ENCODE measurements around the gene ECSCR.
"Not testable (repeated sequence)": the region's sequence is repeated elsewhere in the genome, so short reads cannot be mapped to it uniquely, and the experiment has no call there.

Gene ECSCR, protein sequence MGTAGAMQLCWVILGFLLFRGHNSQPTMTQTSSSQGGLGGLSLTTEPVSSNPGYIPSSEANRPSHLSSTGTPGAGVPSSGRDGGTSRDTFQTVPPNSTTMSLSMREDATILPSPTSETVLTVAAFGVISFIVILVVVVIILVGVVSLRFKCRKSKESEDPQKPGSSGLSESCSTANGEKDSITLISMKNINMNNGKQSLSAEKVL

DNA sequence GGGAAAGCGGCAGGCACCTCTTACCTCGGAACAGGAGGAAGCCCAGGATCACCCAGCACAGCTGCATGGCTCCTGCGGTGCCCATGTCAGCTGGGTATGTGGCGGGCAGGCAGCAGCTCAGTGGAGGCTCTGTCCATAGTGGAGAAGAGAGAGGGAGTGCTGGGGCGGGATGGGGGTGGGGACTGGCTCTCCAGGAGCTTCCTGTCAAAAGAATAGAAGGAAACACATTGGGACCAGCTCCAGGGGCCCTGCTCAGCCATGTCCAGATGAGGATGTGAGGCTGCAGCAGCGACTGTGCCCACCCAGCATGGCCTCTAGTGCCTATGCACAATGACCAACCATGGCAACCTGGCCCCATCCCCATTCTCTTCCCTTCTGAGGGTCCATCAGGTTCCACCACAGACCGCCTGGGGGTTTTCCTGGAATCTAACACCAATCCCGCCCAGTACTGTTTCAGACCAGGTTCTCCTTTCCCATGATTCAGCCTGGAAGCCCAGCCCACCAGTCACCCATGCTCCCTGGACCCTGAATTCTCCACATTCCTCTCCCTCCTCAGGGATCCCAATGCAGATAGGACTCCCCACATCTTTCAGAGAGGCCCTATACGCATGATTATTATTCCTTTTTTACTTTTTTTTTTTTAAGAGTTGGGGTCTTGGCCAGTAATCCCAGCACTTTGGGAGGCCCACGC is at the start of gene ECSCR:
Gene ECSCR (minus strand): TSS at position 158 of the 691 bp plus-strand sequence. CDS start 73 bp downstream, at position 85.
- no peak for DNase-seq (ENCODE audit: low read depth in 2 of 2)

DNA sequence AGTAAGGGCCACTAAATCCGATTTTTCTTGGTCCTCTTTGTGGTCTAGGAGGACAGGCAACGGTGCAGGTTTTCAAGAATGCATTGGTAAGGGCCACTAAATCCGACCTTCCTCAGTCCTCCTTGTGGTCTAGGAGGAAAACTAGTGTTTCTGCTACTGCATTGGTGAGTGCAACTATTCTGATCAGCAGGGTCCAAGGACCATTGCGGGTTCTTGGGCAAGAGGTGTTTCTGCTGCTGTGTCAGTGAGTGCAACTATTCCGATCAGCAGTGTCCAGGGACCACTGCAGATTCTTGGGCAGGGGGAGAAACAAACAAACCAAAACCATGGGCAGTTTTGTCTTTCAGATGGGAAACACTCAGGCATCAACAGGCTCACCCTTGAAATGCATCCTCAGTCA is 42.2 kb upstream of the ECSCR start:
- not testable (repeated sequence) for DNase-seq (ENCODE audit: low read depth in 2 of 2)

DNA sequence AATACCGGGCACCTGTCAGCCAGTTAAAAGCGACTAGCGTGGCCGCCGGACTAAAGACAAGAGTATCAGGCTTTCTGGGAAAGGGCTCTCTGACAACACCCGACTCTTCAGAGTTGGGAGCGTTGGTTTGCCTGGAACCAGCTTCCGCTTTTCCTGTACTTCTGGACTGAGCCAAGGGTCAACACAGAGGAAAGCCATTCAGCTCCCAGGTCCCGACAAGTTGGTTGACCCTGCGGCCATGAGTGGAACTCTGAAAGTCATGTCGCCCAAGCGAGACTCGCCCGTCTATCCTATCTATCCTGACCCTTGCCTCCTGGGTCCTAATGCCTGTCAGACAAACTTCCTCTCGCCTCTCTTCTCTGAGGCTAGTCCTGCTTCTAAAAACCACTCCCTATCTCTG is 41.3 kb upstream of the ECSCR start:
- not testable (repeated sequence) for DNase-seq (ENCODE audit: low read depth in 2 of 2)

DNA sequence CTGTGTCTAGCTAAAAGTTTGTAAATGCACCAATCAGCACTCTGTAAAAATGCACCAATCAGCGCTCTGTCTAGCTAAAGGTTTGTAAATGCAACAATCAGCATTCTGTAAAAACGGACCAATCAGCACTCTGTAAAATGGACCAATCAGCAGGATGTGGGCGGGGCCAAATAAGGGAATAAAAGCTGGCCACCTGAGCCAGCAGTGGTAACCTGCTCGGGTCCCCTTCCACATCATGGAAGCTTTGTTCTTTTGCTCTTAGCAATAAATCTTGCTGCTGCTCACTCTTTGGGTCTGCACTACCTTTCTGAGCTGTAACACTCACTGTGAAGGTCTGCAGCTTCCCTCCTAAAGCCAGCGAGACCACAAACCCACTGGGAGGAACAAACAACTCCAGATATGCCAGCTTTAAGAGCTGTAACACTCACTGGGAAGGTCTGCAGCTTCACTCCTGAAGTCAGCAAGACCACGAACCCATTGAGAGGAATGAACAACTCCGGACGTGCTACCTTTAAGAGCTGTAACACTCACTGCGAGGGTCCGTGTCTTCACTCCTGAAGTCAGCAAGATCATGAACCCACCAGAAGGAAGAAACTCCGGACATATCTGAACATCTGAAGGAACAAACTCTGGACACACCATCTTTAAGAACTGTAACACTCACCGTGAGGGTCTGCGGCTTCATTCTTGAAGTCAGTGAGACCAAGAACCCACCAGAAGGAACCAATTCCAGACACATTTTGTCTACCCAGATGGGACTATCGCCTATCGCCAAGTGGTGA is 40.7 kb upstream of the ECSCR start:
- not testable (repeated sequence) for DNase-seq (ENCODE audit: low read depth in 2 of 2)

- no peak for DNase-seq (ENCODE audit: low read depth in 2 of 2)
Observed at GRCh38 chr5:139501381-139501780, 38.8 kb upstream of the ECSCR start.

GRCh38 chr5:139495638-139496435 is 33.3 kb upstream of the ECSCR start:
- no peak for DNase-seq (ENCODE audit: low read depth in 2 of 2)

DNA sequence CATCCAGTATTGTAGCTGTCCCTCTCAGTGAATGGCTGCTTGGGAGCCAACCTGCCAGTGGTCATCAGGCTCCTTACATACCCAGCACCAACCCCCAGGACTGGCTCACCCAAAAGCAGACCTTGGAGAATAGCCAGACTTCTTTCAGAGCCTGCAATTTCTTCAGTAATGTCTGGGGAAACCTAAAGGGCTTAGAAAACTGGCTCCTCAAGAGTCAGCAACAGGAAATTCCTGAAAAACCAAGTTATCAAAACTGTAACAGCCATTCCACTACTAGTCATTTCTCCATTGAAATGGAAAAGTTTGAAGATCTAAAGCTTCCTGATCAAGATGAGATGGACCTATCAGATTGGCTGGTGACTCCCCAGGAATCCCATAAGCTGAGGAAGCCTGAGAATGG is 32.3 kb upstream of the ECSCR start:
- peak; percentile 42 to 44 for DNase-seq (ENCODE audit: low read depth in 2 of 2)

DNA sequence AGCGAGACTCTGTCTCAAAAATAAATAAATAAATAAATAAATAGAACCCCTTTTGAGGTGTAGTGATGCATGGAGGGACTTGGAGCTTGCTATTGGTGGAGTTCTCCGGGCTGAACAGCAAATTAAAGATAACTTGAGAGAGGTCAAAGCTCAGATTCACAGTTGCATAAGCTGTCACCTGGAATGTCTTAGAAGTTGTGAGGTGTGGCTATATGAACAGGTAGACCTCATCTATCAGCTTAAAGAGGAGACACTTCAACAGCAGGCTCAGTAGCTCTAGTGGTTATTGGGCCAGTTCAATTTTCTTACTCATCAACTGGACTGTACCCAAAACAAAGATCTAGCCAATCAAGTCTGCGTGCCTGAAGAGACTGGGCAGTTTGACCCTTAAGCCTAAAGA is 31.7 kb upstream of the ECSCR start:
- no peak for DNase-seq (ENCODE audit: low read depth in 2 of 2)

DNA sequence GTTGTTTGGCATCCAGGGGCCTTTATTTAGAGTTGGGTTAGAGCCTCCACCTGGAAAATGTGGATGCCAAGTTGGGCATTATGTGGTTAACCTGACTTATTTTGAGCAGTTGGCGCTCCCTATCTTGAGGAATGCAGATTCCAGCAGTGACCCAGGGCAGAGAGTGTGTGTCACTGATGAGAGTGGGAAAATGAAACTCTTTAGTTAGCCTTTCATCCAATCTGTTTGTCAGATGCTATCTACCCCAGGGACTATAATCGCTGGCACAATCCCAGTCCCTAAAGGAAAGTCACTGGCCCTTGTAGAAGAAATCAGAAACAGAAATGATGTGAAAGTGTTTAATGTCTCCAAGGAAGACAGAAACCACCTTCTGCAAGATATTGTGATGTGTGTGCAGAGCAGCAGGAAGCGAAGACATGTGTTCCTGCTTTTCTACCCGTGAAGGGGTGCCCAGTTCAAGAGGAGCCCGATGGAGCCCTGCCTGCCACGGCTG is 30.2 kb upstream of the ECSCR start:
- DNase-seq (ENCODE audit: low read depth in 2 of 2) = no peak

DNA sequence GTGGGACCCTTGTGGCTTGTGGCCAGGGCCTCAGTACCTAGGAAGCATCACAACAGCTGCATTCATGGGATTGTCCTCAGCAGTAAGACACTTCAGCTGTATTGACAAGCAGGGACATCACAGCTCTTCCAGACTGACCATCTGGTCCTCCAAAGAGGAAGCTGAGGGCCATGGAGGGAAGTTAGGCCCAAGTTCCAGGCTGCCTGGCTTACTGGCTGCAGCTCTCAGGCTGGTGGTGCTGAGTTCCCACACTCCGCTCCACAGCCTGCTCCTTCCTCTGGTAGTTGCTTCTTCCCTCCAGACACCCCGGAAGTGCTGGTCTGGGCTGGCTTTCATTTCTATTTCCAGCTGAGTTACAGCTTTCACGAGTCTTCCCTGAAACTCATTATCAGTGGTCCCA is 25.7 kb upstream of the ECSCR start:
- no peak for DNase-seq (ENCODE audit: low read depth in 2 of 2)

- no peak for DNase-seq (ENCODE audit: low read depth in 2 of 2)
Observed at GRCh38 chr5:139486201-139486600, 23.7 kb upstream of the ECSCR start.

GRCh38 chr5:139482890-139483208 is 20.3 kb upstream of the ECSCR start:
- DNase-seq (ENCODE audit: low read depth in 2 of 2) = not testable (repeated sequence)

- DNase-seq (ENCODE audit: low read depth in 2 of 2) = peak; percentile 96
Observed at GRCh38 chr5:139482050-139482889, 19.7 kb upstream of the ECSCR start, which contains the start of gene STING1. TSS of gene STING1 (minus strand) at chr5:139482758. CDS start at chr5:139481704, 1,054 bp downstream.

DNA sequence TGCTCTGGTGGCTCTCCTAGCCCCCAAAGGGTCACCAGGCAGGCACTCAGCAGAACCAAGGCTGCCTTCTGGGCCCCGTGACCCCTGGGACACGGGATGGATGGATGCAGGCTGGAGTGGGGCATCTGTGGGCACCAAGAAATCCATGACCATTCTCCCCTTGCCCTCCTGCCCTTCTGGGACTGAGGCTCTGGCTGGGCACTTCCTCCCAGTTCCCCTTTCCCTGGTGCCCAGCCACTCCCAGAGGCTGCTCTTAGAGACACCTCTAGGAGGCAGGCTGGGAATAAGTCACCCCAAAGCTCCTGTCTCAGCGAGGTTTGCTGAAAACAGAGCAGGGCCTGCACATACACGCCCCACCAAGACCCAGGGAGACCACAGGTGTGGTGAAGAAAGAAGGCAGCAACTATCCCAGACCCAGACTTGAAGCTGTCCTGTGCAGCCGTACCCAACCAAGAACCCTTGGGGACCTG is 19.1 kb upstream of the ECSCR start:
- no peak for DNase-seq (ENCODE audit: low read depth in 2 of 2)

DNA sequence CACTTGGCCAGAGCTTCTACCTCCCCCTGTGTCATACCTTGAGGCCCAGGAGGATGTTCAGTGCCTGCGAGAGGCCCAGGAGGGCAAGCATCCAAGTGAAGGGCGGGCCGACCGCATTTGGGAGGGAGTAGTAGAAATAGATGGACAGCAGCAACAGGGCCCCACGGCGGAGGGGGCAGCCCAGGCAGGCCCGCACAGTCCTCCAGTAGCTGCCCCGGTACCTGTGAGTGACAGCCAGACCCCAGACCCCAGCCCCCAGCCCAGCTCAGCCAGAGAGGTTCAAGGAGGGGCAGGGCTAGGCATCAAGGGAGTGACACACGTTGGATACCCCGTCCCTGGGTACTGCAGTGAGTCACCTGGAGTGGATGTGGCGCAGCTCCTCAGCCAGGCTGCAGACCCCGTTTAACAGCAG is 18.6 kb upstream of the ECSCR start:
- DNase-seq (ENCODE audit: low read depth in 2 of 2) = no peak

- DNase-seq (ENCODE audit: low read depth in 2 of 2) = not testable (repeated sequence)
Observed at GRCh38 chr5:139479729-139480128, 17.2 kb upstream of the ECSCR start.

DNA sequence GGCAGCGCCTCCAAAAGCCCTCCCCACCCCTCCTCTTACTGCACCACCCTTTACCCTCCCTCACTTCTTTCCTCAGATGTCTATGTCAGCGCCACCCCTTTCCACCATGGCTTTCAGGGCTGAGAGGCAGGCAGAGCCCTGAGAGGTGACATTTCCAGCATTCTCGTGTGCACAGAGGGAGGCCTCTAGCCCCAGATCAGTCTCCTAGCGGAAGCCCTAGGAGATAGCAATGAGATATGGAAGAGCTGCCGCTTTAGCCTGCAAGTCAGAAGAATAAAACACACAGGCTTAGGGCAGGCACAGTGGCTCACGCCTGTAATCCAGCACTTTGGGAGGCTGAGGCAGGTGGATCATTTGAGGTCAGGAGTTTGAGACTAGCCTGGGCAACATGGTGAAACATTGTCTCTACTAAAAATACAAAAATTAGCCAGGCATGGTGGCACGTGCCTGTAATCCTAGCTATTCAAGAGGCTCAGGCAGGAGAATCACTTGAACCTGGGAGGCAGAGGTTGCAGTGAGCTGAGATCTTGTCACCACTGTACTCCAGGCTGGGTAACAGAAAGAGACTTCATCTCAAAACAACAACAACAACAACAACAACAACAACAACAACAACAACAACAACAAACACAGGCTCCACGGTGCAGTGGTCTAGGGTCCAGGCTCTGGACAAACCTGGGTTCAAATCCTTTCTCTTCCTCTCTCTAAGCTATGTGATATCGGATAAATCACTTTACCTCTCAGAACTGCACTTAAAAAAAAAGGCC is 16.3 kb upstream of the ECSCR start:
- not testable (repeated sequence) for DNase-seq (ENCODE audit: low read depth in 2 of 2)

DNA sequence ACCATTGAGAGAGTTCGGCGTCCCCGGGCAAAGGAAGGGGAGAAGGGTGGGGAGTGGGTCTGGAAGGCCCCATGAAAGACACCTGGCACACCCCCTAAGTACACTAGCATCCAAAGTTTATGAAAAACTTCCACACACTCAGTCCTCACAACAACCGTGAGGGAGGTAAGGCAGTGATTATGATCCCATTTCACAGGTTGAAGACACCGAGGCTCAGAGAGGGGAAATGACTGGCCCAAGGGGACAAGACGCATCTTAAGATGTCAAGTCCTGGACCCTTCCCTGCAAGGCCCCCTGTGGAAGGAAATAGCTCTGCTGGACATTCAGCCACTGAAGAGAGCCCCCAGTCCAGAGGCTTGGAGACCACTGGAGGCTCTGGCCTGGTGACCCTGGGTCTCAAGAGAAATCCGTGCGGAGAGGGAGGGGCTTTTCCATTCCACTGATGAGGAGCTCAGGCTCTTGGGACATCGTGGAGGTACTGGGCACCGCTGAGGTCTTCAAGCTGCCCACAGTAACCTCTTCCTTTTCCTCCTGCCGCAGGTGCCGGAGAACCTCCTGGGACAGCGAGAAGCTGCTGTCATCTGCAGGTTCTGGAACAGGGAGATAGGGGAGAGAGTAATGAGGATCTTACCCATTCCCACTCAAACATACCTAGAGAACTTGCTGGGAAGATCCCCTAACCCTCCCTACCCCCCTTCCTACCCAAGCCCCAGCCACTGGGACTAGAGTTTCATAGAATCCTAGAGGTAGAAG is 13.5 kb upstream of the ECSCR start:
- no peak for DNase-seq (ENCODE audit: low read depth in 2 of 2)

Measured in fibroblast of skin of left quadriceps (primary cell).